Testis (tissue), 3 donors: ENCODE results near the gene ANKRD18A. TPM values are rescaled to one million over a fixed set of nuclear protein-coding genes. Genes with fewer than 3 reads are reported as not detected.

ENCODE experiments used
- DNase-seq: peaks from one replicate; pipeline ENCODE4 v3.0.0-alpha.2; 2019
- H3K27ac ChIP-seq, 2 donors: fragments of 200-600 bp; sonication (generic); one replicate each; pipeline ENCODE4 v1.5.1; 2019
- H3K27me3 ChIP-seq: fragments of 200-600 bp; sonication (generic); one replicate; pipeline ENCODE4 v1.5.1; 2019
- H3K36me3 ChIP-seq: fragments of 200-600 bp; sonication (generic); one replicate; pipeline ENCODE4 v1.5.1; 2017; ENCODE audit warnings: low read depth; ENCODE audit errors: missing control alignments
- H3K4me1 ChIP-seq: fragments of 200-600 bp; sonication (generic); one replicate; pipeline ENCODE4 v1.5.1; 2019
- H3K4me3 ChIP-seq, 2 donors: fragments of 200-600 bp; sonication (generic); one replicate each; pipeline ENCODE4 v1.5.1; 2017 to 2019
- H3K9me3 ChIP-seq: fragments of 200-600 bp; sonication (generic); one replicate; pipeline ENCODE4 v1.5.1; 2017
- POLR2A ChIP-seq: fragments of 450-650 bp; IDR thresholded peaks from one replicate; pipeline ENCODE4 v1.6.1; 2017; ENCODE audit warnings: antibody characterized with exemption, mild to moderate bottlenecking, moderate library complexity
- whole genome bisulfite sequencing, 2 donors: methylation state at CpG; one replicate each; pipeline ENCODE4 v1.1.5; 2018; 5-methylcytosine and 5-hydroxymethylcytosine counted together
- intact Hi-C: fragments of 100-400 bp; cut with DNase I; formaldehyde crosslinking; loops from one replicate; pipeline ENCODE4 v1.15.1; 2023; ENCODE audit warnings: low total_unique reads
- polyA plus RNA-seq: library from polyadenylated mRNA; stranded (reverse); fragments of 350-450 nt; fragmentation: Illumina TruSeq; extraction: RNeasy Lipid Tissue Mini Kit (QIAGEN cat#74804); gene quantifications from one replicate; pipeline ENCODE4 v1.2.3, GENCODE V29; 2014; ENCODE audit warnings: low read depth, low replicate concordance; ENCODE audit not compliant: insufficient read depth
- total RNA-seq, 2 donors: library from RNA; depleted of rRNA; stranded (reverse); fragments of >200 nt; gene quantifications; one replicate each; pipeline ENCODE4 v1.2.3, GENCODE V29; 2016
- TF ChIP-seq, protein P1 (sequence below), 3 experiments: fragments of 450-650 bp in 2 of 3; fragments of 200-600 bp in 1 of 3; sonication (generic) in 1 of 3; IDR thresholded peaks; one replicate each; pipeline ENCODE4 v1.5.1; 2016 to 2019; ENCODE audit warnings: antibody characterized with exemption in 3 of 3, mild to moderate bottlenecking in 2 of 3, moderate library complexity in 1 of 3

The ANKRD18A gene
- total and polyA plus RNA-seq, 3 donors from 2014 or later, result 14.2 to 80.2 (median 51.7) TPM

DNA sequence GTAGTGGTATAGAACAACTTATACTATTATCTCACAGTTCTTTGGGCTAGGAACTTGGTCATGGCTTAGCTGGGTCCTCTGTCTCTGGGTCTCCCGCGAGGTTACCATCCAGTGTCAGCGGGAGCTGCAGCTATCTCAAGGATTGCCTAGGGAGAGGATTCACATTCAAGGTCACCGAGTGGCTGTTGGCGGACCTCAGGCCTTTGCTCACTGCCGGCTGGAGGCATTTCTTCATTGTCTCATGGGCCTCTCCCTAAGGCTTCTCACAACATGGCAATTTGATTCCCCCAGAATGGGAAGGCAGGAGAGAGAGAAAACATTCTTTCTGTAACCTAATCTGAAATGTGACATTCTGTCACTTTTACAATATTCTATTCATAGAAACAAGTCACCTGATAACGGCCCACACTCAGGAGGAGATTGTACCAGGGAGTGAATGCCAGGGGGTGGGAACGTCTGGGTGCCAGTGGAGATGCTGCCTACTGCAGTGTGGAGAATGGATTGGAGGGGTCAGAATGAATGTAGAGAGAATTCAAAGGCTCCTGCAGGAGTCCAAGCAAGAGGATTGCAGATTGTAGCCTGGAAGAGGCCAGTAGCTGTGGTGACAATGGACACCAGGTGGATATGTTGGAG lies 29.5 kb upstream of the ANKRD18A start:
- H3K27me3 ChIP-seq, result no peaks in the 10 kb centered on the region
- 55 to 74% methylated on average over 8 of the region's 8 CpGs for WGBS, 2 donors
- no peak for TF ChIP-seq POLR2A
- TF ChIP-seq, protein P1, sequence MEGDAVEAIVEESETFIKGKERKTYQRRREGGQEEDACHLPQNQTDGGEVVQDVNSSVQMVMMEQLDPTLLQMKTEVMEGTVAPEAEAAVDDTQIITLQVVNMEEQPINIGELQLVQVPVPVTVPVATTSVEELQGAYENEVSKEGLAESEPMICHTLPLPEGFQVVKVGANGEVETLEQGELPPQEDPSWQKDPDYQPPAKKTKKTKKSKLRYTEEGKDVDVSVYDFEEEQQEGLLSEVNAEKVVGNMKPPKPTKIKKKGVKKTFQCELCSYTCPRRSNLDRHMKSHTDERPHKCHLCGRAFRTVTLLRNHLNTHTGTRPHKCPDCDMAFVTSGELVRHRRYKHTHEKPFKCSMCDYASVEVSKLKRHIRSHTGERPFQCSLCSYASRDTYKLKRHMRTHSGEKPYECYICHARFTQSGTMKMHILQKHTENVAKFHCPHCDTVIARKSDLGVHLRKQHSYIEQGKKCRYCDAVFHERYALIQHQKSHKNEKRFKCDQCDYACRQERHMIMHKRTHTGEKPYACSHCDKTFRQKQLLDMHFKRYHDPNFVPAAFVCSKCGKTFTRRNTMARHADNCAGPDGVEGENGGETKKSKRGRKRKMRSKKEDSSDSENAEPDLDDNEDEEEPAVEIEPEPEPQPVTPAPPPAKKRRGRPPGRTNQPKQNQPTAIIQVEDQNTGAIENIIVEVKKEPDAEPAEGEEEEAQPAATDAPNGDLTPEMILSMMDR (IDR thresholded peaks at IDR 0.05), result no peak
- no peak overlapping the region for H3K4me3 ChIP-seq
- no peaks in the 10 kb centered on the region for H3K4me1 ChIP-seq
- H3K9me3 ChIP-seq, result no peaks in the 10 kb centered on the region
- peak; percentile 81 for DNase-seq
- intact Hi-C loops, result no loop called here
- peak overlapping the region; percentile 48 to 69 for H3K27ac ChIP-seq
- no peaks in the 10 kb centered on the region for H3K36me3 ChIP-seq

DNA sequence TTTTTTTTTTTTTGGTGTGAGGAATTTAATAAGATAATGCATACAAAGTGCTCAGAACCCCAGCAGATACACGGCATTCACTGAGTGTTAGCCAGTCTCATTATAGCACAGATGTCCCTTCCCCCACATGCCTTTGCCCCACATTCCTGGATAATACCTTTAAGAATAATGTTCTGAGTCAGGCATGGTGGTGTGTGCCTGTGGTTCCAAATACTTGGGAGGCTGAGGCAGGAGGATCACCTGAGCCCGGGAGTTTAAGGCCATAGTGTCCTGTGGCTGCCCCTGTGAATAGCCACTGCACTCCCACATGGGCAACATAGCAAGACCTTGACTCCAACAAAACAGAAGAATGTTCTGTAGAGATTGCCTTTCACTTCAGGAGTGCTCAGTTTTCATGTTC lies 24.2 kb upstream of the ANKRD18A start:
- WGBS, 2 donors, result 15 to 35% methylated on average over 2 of the region's 2 CpGs
- H3K9me3 ChIP-seq, result no peaks in the 10 kb centered on the region

DNA sequence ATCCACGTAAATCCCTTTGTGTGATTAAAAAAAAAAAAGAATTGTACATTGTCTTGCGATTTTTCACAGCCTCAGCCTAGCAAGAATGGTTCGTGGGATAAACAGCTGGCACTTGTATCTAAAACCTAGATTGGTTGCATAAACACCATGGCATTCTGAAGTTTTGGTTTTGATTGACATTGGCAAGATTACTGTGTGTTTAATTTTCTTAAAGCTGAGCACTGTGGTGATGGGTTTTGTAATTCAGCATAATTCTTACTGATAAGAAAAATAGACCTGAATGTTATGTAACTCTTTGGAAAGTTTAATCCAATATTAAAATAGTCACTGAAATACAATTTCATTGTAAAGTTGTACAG lies 23.4 kb upstream of the ANKRD18A start:
- TF ChIP-seq, protein P1 (IDR thresholded peaks at IDR 0.05), result no peak
- TF ChIP-seq POLR2A, result no peak
- Histone ChIP-seq H3K4me1 (no peaks in the 10 kb centered on the region), H3K9me3 (no peaks in the 10 kb centered on the region), H3K4me3 (no peak overlapping the region), H3K27me3 (no peaks in the 10 kb centered on the region), H3K36me3 (no peaks in the 10 kb centered on the region), H3K27ac (no peak overlapping the region)
- no peak for DNase-seq
- intact Hi-C loops, result no loop called here
- WGBS, 2 donors, result 63 to 71% methylated on average over 3 of the region's 3 CpGs

More for the DNA sequence above, 24.2 kb upstream of the ANKRD18A start:
- DNase-seq, result no peak
- H3K27me3 ChIP-seq, result no peaks in the 10 kb centered on the region
- TF ChIP-seq POLR2A, result no peak
- TF ChIP-seq, protein P1 (IDR thresholded peaks at IDR 0.05), result no peak
- H3K27ac ChIP-seq, result no peak overlapping the region
- no peaks in the 10 kb centered on the region for H3K36me3 ChIP-seq
- intact Hi-C loops, result no loop called here
- H3K4me1 ChIP-seq, result no peaks in the 10 kb centered on the region
- no peak overlapping the region for H3K4me3 ChIP-seq

DNA sequence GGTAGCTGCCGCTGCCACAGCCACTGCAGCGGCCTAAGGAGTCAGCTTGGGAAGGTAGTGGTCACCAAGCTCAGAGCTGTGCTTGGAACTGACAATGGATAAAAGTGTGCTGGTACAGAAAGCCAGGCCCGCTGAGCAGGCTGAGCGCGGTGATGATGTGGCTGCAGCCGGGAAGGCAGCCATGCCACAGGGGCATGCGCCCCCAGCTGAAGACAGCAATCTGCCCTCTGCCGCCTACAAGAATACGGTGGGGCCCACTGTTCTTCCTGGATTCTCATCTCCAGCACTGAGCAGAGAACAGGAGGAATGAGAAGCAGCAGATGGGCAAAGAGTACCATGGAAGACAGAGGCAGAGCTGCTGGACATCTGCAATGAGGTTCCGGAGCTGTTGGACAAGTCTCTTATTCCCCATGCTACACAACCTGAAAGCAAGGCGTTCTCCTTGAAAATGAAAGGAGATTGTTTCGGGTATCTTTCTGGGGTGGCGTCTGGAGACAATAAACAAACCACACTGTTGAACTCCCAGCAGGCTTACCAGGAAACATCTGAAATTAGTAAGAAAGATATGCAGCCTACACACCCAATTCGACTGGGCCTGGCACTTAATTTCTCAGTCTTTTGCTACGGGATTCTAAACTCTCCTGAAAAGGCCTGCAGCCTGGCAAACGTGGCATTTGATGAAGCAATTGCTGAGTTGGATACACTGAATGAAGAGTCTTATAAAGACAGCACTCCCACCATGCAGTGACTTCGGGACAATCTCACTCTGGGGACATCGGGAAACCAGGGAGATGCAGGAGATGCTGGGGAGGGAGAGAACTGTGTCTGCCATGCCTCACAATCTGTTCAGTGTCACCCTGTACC lies 22.8 kb upstream of the ANKRD18A start:
- WGBS, 2 donors, result 77 to 80% methylated on average over 18 of the region's 18 CpGs
- H3K36me3 ChIP-seq, result no peaks in the 10 kb centered on the region
- no peaks in the 10 kb centered on the region for H3K27me3 ChIP-seq
- TF ChIP-seq, protein P1 (IDR thresholded peaks at IDR 0.05), result no peak
- no peak for TF ChIP-seq POLR2A
- intact Hi-C loops, result no loop called here
- H3K9me3 ChIP-seq, result no peaks in the 10 kb centered on the region
- no peak for DNase-seq
- no peak overlapping the region for H3K27ac ChIP-seq
- H3K4me1 ChIP-seq, result no peaks in the 10 kb centered on the region
- H3K4me3 ChIP-seq, result no peak overlapping the region
